ENCODE results near the gene RGR.

DNA sequence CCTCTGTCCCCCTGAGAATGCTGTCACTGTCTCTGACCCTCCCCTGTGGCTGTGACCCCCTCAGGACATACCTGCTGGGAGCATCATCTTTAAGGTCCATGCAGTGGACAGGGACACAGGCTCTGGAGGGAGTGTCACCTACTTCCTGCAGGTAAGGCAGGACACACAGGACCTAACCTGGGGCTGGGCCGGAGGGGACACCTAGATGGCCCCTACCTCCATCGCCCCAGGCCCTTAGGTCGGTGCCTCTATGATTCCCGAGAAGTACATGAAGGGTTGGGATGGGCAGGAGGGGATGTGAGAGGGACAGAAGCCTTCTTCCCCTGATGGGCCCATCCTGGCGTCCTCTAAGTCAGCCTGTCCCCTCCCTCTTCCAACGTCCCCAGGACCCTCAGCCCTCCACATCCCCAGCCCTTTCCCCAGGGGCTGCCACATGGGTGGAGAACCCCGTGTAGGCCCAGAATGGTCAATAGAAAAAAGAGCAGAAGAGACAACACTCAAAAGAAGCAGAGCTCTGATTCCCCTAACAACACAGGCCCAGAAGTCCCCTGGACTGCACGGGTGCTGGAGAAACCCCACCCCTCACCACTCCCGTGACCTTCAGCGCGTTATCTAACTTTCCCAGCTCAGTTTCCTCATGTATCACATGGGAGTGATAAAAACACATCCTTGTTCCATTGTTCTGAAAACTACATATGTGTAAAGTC lies 44.2 kb upstream of the RGR start:
- TF ChIP-seq, protein P1, sequence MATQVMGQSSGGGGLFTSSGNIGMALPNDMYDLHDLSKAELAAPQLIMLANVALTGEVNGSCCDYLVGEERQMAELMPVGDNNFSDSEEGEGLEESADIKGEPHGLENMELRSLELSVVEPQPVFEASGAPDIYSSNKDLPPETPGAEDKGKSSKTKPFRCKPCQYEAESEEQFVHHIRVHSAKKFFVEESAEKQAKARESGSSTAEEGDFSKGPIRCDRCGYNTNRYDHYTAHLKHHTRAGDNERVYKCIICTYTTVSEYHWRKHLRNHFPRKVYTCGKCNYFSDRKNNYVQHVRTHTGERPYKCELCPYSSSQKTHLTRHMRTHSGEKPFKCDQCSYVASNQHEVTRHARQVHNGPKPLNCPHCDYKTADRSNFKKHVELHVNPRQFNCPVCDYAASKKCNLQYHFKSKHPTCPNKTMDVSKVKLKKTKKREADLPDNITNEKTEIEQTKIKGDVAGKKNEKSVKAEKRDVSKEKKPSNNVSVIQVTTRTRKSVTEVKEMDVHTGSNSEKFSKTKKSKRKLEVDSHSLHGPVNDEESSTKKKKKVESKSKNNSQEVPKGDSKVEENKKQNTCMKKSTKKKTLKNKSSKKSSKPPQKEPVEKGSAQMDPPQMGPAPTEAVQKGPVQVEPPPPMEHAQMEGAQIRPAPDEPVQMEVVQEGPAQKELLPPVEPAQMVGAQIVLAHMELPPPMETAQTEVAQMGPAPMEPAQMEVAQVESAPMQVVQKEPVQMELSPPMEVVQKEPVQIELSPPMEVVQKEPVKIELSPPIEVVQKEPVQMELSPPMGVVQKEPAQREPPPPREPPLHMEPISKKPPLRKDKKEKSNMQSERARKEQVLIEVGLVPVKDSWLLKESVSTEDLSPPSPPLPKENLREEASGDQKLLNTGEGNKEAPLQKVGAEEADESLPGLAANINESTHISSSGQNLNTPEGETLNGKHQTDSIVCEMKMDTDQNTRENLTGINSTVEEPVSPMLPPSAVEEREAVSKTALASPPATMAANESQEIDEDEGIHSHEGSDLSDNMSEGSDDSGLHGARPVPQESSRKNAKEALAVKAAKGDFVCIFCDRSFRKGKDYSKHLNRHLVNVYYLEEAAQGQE (IDR thresholded peaks at IDR 0.05; ENCODE audit: unreplicated experiment) = no peak
- TF ChIP-seq, protein P2, sequence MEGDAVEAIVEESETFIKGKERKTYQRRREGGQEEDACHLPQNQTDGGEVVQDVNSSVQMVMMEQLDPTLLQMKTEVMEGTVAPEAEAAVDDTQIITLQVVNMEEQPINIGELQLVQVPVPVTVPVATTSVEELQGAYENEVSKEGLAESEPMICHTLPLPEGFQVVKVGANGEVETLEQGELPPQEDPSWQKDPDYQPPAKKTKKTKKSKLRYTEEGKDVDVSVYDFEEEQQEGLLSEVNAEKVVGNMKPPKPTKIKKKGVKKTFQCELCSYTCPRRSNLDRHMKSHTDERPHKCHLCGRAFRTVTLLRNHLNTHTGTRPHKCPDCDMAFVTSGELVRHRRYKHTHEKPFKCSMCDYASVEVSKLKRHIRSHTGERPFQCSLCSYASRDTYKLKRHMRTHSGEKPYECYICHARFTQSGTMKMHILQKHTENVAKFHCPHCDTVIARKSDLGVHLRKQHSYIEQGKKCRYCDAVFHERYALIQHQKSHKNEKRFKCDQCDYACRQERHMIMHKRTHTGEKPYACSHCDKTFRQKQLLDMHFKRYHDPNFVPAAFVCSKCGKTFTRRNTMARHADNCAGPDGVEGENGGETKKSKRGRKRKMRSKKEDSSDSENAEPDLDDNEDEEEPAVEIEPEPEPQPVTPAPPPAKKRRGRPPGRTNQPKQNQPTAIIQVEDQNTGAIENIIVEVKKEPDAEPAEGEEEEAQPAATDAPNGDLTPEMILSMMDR (conservative IDR thresholded peaks at IDR 0.05; ENCODE audit: low read depth in 2 of 2) = no peak
- TF ChIP-seq POLR2AphosphoS5 (IDR thresholded peaks at IDR 0.05; ENCODE audit: low read depth) (no peak), EZH2 (IDR thresholded peaks at IDR 0.05; ENCODE audit: low read depth, unreplicated experiment) (no peak), CREB1 (CRISPR knock-in tag; IDR thresholded peaks at IDR 0.05; ENCODE audit: low read depth) (no peak), EZH2phosphoT487 (IDR thresholded peaks at IDR 0.05; ENCODE audit: unreplicated experiment) (no peak)
- TF ChIP-seq, protein P3, sequence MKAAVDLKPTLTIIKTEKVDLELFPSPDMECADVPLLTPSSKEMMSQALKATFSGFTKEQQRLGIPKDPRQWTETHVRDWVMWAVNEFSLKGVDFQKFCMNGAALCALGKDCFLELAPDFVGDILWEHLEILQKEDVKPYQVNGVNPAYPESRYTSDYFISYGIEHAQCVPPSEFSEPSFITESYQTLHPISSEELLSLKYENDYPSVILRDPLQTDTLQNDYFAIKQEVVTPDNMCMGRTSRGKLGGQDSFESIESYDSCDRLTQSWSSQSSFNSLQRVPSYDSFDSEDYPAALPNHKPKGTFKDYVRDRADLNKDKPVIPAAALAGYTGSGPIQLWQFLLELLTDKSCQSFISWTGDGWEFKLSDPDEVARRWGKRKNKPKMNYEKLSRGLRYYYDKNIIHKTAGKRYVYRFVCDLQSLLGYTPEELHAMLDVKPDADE (IDR thresholded peaks at IDR 0.05) = no peak
